Bronchial epithelial cell (primary cell): Measurements from ENCODE around the gene HBG1. TPM values are rescaled to one million over a fixed set of nuclear protein-coding genes. Genes with fewer than 3 reads are reported as not detected.

Experiments used
- DNase-seq: peaks from one replicate; pipeline ENCODE4 v3.0.0-alpha.2; 2010; ENCODE audit warnings: low read depth
- FAIRE-seq: peaks from 2 replicates; lab custom pipeline; 2011; peaks lifted over from hg19 to GRCh38; lab: Jason Lieb, UNC
- H3K27me3 ChIP-seq: 2 replicates; pipeline ENCODE4 v1.5.1; 2011; ENCODE audit warnings: low read length; ENCODE audit not compliant: control insufficient read depth, insufficient read depth
- H3K36me3 ChIP-seq: 2 replicates; pipeline ENCODE4 v1.5.1; 2011; ENCODE audit warnings: low read length; ENCODE audit not compliant: control insufficient read depth, insufficient read depth
- H3K4me3 ChIP-seq: 2 replicates; pipeline ENCODE4 v1.5.1; 2011; ENCODE audit warnings: mild to moderate bottlenecking, low read depth, low read length, control low read depth
- total RNA-seq: library from RNA; depleted of rRNA; stranded (reverse); fragments of >200 nt; gene quantifications from 2 replicates; pipeline ENCODE4 v1.2.1, GENCODE V29; 2014
- TF ChIP-seq, protein P1 (sequence below): IDR thresholded peaks from 2 replicates; pipeline ENCODE4 v1.5.1; 2011; ENCODE audit warnings: mild to moderate bottlenecking, moderate library complexity, low read length, control low read depth, inconsistent platforms; ENCODE audit not compliant: insufficient read depth, severe bottlenecking

Gene HBG1
- total RNA-seq, 1 donor from 2014 or later = not detected

- no peak for FAIRE-seq
- DNase-seq = no peak
- H3K27me3 ChIP-seq = no peaks in the 10 kb centered on the region
- TF ChIP-seq, protein P1, sequence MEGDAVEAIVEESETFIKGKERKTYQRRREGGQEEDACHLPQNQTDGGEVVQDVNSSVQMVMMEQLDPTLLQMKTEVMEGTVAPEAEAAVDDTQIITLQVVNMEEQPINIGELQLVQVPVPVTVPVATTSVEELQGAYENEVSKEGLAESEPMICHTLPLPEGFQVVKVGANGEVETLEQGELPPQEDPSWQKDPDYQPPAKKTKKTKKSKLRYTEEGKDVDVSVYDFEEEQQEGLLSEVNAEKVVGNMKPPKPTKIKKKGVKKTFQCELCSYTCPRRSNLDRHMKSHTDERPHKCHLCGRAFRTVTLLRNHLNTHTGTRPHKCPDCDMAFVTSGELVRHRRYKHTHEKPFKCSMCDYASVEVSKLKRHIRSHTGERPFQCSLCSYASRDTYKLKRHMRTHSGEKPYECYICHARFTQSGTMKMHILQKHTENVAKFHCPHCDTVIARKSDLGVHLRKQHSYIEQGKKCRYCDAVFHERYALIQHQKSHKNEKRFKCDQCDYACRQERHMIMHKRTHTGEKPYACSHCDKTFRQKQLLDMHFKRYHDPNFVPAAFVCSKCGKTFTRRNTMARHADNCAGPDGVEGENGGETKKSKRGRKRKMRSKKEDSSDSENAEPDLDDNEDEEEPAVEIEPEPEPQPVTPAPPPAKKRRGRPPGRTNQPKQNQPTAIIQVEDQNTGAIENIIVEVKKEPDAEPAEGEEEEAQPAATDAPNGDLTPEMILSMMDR = no peak
- no peaks in the 10 kb centered on the region for H3K36me3 ChIP-seq
- H3K4me3 ChIP-seq = no peak overlapping the region
These were observed 40.4 kb upstream of the HBG1 start for GRCh38 chr11:5290106-5290505.

GRCh38 chr11:5289696-5290095, 40.0 kb upstream of the HBG1 start:
- Histone ChIP-seq H3K27me3 (no peaks in the 10 kb centered on the region), H3K36me3 (no peaks in the 10 kb centered on the region), H3K4me3 (no peak overlapping the region)
- DNase-seq = peak; percentile 31
- FAIRE-seq = no peak
- TF ChIP-seq, protein P1 = no peak

GRCh38 chr11:5288906-5289550, 39.4 kb upstream of the HBG1 start:
- Histone ChIP-seq H3K4me3 (no peak overlapping the region), H3K36me3 (no peaks in the 10 kb centered on the region), H3K27me3 (no peaks in the 10 kb centered on the region)
- TF ChIP-seq, protein P1 = no peak
- DNase-seq (peak; percentile 36), FAIRE-seq (no peak)

DNA sequence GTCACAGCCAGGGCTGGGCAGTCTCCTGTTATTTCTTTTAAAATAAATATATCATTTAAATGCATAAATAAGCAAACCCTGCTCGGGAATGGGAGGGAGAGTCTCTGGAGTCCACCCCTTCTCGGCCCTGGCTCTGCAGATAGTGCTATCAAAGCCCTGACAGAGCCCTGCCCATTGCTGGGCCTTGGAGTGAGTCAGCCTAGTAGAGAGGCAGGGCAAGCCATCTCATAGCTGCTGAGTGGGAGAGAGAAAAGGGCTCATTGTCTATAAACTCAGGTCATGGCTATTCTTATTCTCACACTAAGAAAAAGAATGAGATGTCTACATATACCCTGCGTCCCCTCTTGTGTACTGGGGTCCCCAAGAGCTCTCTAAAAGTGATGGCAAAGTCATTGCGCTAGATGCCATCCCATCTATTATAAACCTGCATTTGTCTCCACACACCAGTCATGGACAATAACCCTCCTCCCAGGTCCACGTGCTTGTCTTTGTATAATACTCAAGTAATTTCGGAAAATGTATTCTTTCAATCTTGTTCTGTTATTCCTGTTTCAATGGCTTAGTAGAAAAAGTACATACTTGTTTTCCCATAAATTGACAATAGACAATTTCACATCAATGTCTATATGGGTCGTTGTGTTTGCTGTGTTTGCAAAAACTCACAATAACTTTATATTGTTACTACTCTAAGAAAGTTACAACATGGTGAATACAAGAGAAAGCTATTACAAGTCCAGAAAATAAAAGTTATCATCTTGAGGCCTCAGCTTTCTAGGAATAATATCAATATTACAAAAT, 38.6 kb upstream of the HBG1 start:
- TF ChIP-seq, protein P1 = no peak
- FAIRE-seq (no peak), DNase-seq (peak; percentile 46)
- H3K36me3 ChIP-seq = no peaks in the 10 kb centered on the region
- no peak overlapping the region for H3K4me3 ChIP-seq
- no peaks in the 10 kb centered on the region for H3K27me3 ChIP-seq

DNA sequence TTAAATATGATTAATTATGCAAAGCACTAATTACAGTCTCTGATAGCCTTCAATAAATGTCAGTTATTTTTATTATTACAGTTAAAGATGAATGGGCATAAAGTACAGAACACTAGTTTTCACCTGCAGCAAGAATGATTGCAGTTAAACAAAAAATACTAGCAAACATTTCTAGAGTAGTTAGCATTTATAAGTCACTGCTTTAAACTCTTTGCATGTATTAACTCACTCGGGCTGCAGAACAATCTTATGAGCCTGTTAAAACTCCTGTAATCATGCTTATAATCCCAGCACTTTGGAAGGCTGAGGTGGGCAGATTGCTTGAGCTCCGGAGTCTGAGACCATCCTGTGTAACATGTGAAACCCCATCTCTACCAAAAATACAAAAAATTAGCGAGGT, 37.2 kb upstream of the HBG1 start:
- TF ChIP-seq, protein P1 = no peak
- Histone ChIP-seq H3K27me3 (no peaks in the 10 kb centered on the region), H3K4me3 (no peak overlapping the region), H3K36me3 (no peaks in the 10 kb centered on the region)
- FAIRE-seq = no peak
- DNase-seq = no peak

DNA sequence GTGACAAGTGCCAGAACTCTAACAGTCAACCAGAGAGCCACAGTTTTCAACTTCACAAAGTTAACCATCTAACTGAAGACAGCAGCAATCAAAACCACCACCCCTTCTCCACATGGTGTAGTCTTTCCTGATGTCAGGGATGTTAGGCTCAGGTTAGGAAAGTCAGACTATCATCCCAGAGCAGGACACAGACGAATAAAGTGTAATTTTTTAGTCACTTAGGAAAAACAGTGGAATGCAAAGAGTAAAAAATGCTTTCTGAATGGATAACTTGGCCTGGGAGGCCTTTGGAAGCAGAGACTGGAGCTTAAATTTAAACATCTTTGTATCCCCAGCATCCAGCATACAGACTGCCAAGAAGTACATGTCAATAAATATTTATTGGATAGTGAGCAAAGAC, 36.7 kb upstream of the HBG1 start:
- H3K36me3 ChIP-seq = no peaks in the 10 kb centered on the region
- TF ChIP-seq, protein P1 = no peak
- H3K4me3 ChIP-seq = no peak overlapping the region
- H3K27me3 ChIP-seq = no peaks in the 10 kb centered on the region
- DNase-seq (no peak), FAIRE-seq (no peak)
